KMS-11 (cell line): Measurements from ENCODE around the gene CRTC3.

ENCODE experiments used
- H2AFZ ChIP-seq: fragments of 200-600 bp; sonication (generic); 2 replicates; pipeline ENCODE4 v1.6.1; 2016; ENCODE audit warnings: antibody characterized with exemption, mixed run types, low read depth
- H3K27ac ChIP-seq: fragments of 200-600 bp; sonication (generic); 2 replicates; pipeline ENCODE4 v1.6.1; 2016; ENCODE audit warnings: mild to moderate bottlenecking, mixed run types
- H3K27me3 ChIP-seq: fragments of 200-600 bp; sonication (generic); 2 replicates; pipeline ENCODE4 v1.6.1; 2017; ENCODE audit warnings: mild to moderate bottlenecking, low read depth, mixed run types, moderate library complexity; ENCODE audit not compliant: insufficient read depth
- H3K36me3 ChIP-seq: fragments of 200-600 bp; sonication (generic); 2 replicates; pipeline ENCODE4 v1.6.1; 2017; ENCODE audit warnings: mild to moderate bottlenecking, mixed run types; ENCODE audit not compliant: insufficient read depth
- H3K4me1 ChIP-seq: fragments of 200-600 bp; sonication (generic); 2 replicates; pipeline ENCODE4 v1.6.1; 2016; ENCODE audit warnings: mild to moderate bottlenecking, low read depth, mixed run types; ENCODE audit not compliant: poor library complexity, severe bottlenecking
- H3K4me2 ChIP-seq: fragments of 200-600 bp; sonication (generic); 2 replicates; pipeline ENCODE4 v1.7.0; 2016; ENCODE audit warnings: mild to moderate bottlenecking, mixed run types
- H3K4me3 ChIP-seq: fragments of 200-600 bp; sonication (generic); IDR thresholded peaks from 2 replicates; pipeline ENCODE4 v1.6.1; 2017; ENCODE audit warnings: low read depth, low read length, mixed read lengths; ENCODE audit not compliant: insufficient read depth
- H3K79me2 ChIP-seq: fragments of 200-600 bp; sonication (generic); 2 replicates; pipeline ENCODE4 v1.6.1; 2016; ENCODE audit warnings: low read depth, mixed run types; ENCODE audit not compliant: insufficient read depth
- H3K9ac ChIP-seq: fragments of 200-600 bp; sonication (generic); 2 replicates; pipeline ENCODE4 v1.6.1; 2016; ENCODE audit warnings: mild to moderate bottlenecking, mixed run types
- H4K20me1 ChIP-seq: fragments of 200-600 bp; sonication (generic); 2 replicates; pipeline ENCODE4 v1.6.1; 2016; ENCODE audit warnings: mild to moderate bottlenecking, mixed run types; ENCODE audit not compliant: insufficient read depth
- CTCF ChIP-seq: fragments of 200-600 bp; sonication (generic); conservative IDR thresholded peaks from 2 replicates; pipeline ENCODE4 v1.6.1; 2017; ENCODE audit warnings: low read depth, mild to moderate bottlenecking, antibody characterized with exemption, low read length, moderate library complexity, mixed read lengths

Gene CRTC3

GRCh38 chr15:90637693-90638092 is 108.0 kb downstream of the CRTC3 start:
- H3K9ac ChIP-seq: no peak overlapping the region
- no peaks in the 10 kb centered on the region for H3K36me3 ChIP-seq
- no peak overlapping the region for H2AFZ ChIP-seq
- H3K79me2 ChIP-seq: no peaks in the 10 kb centered on the region
- H3K27ac ChIP-seq: no peak overlapping the region
- H3K4me1 ChIP-seq: peaks cover 31% of the 10 kb centered on the region
- peak overlapping the region; percentile 89 for H3K4me2 ChIP-seq
- no peaks in the 10 kb centered on the region for H4K20me1 ChIP-seq
- no peaks in the 10 kb centered on the region for H3K27me3 ChIP-seq
- no peak for TF ChIP-seq CTCF
- H3K4me3 ChIP-seq: no peak overlapping the region

GRCh38 chr15:90638201-90638691 is 108.5 kb downstream of the CRTC3 start:
- Histone ChIP-seq H3K4me3 (no peak overlapping the region), H4K20me1 (no peaks in the 10 kb centered on the region), H2AFZ (no peak overlapping the region), H3K27me3 (no peaks in the 10 kb centered on the region), H3K27ac (no peak overlapping the region), H3K79me2 (no peaks in the 10 kb centered on the region), H3K4me2 (peak overlapping the region; percentile 89), H3K4me1 (peaks cover 31% of the 10 kb centered on the region), H3K36me3 (no peaks in the 10 kb centered on the region), H3K9ac (no peak overlapping the region)
- TF ChIP-seq CTCF: no peak

GRCh38 chr15:90638963-90639362 is 109.2 kb downstream of the CRTC3 start:
- no peaks in the 10 kb centered on the region for H3K36me3 ChIP-seq
- no peak overlapping the region for H3K9ac ChIP-seq
- no peak for TF ChIP-seq CTCF
- H3K4me2 ChIP-seq: peak overlapping the region; percentile 89
- no peaks in the 10 kb centered on the region for H3K27me3 ChIP-seq
- H3K4me1 ChIP-seq: peaks cover 31% of the 10 kb centered on the region
- no peaks in the 10 kb centered on the region for H3K79me2 ChIP-seq
- H3K4me3 ChIP-seq: no peak overlapping the region
- H2AFZ ChIP-seq: no peak overlapping the region
- no peaks in the 10 kb centered on the region for H4K20me1 ChIP-seq
- no peak overlapping the region for H3K27ac ChIP-seq

GRCh38 chr15:90640862-90641261 is 111.1 kb downstream of the CRTC3 start:
- Histone ChIP-seq H3K27ac (no peak overlapping the region), H3K4me3 (no peak overlapping the region), H3K4me2 (no peak overlapping the region), H4K20me1 (no peaks in the 10 kb centered on the region), H3K36me3 (no peaks in the 10 kb centered on the region), H3K27me3 (no peaks in the 10 kb centered on the region), H3K79me2 (no peaks in the 10 kb centered on the region), H3K4me1 (peaks cover 31% of the 10 kb centered on the region), H3K9ac (no peak overlapping the region), H2AFZ (no peak overlapping the region)
- no peak for TF ChIP-seq CTCF
